ENCODE measurements around the gene RNF224. TPM values are rescaled to one million over a fixed set of nuclear protein-coding genes. Genes with fewer than 3 reads are reported as not detected.

The RNF224 gene
- total RNA-seq, 1 donor from 2014 or later = not detected

- H3K9ac ChIP-seq (ENCODE audit: low read length) = no peak overlapping the region
- H3K27ac ChIP-seq (ENCODE audit: low read depth, low read length) = no peak overlapping the region
- no peak overlapping the region for H3K4me3 ChIP-seq (ENCODE audit: insufficient read depth, low read depth, low read length)
- no peak overlapping the region for H3K4me2 ChIP-seq (ENCODE audit: low read length)
- no peak for FAIRE-seq
- Mint-ChIP-seq H3K4me3 (ENCODE audit: unreplicated experiment) (no peak overlapping the region), H3K27ac (ENCODE audit: unreplicated experiment) (no peak overlapping the region), H3K9me3 (ENCODE audit: unreplicated experiment) (no peaks in the 10 kb centered on the region), H3K4me1 (ENCODE audit: low read depth, unreplicated experiment) (peaks cover 12% of the 10 kb centered on the region), H3K27me3 (ENCODE audit: low read depth, unreplicated experiment) (peaks cover 4% of the 10 kb centered on the region), H3K36me3 (ENCODE audit: low read depth, unreplicated experiment) (no peaks in the 10 kb centered on the region)
- peaks cover 9% of the 10 kb centered on the region for H3K4me1 ChIP-seq (ENCODE audit: insufficient read depth, low read length)
- no peaks in the 10 kb centered on the region for H3K9me3 ChIP-seq (ENCODE audit: insufficient read depth, low read depth, low read length)
- H3K27me3 ChIP-seq (ENCODE audit: insufficient read depth, low read length) = no peaks in the 10 kb centered on the region
- DNase-seq (ENCODE audit: low read depth) = no peak
- H3K79me2 ChIP-seq (ENCODE audit: insufficient read depth, low read length) = peaks cover 18% of the 10 kb centered on the region
- peaks cover 24% of the 10 kb centered on the region for H4K20me1 ChIP-seq (ENCODE audit: insufficient read depth, low read length)
- H3K36me3 ChIP-seq (ENCODE audit: insufficient read depth, low read length) = peaks cover 3% of the 10 kb centered on the region
- no peak for TF ChIP-seq CTCF (IDR thresholded peaks at IDR 0.05; ENCODE audit: insufficient read depth, low read depth, low read length)
- TF ChIP-seq EZH2 (IDR thresholded peaks at IDR 0.05; ENCODE audit: insufficient read depth, low read length) = no peak
- no peak overlapping the region for H2AFZ ChIP-seq (ENCODE audit: low read depth, low read length)
These were observed 20.5 kb downstream of the RNF224 start for GRCh38 chr9:137247916-137248175.

- H3K9me3 ChIP-seq (ENCODE audit: insufficient read depth, low read depth, low read length) = no peaks in the 10 kb centered on the region
- H2AFZ ChIP-seq (ENCODE audit: low read depth, low read length) = no peak overlapping the region
- peaks cover 10% of the 10 kb centered on the region for H3K4me1 ChIP-seq (ENCODE audit: insufficient read depth, low read length)
- DNase-seq (ENCODE audit: low read depth) (no peak), FAIRE-seq (no peak)
- TF ChIP-seq CTCF (IDR thresholded peaks at IDR 0.05; ENCODE audit: insufficient read depth, low read depth, low read length) (no peak), EZH2 (IDR thresholded peaks at IDR 0.05; ENCODE audit: insufficient read depth, low read length) (no peak)
- H3K4me3 ChIP-seq (ENCODE audit: insufficient read depth, low read depth, low read length) = no peak overlapping the region
- H3K36me3 Mint-ChIP-seq (ENCODE audit: low read depth, unreplicated experiment) = no peaks in the 10 kb centered on the region
- no peaks in the 10 kb centered on the region for H3K36me3 ChIP-seq (ENCODE audit: insufficient read depth, low read length)
- H3K4me2 ChIP-seq (ENCODE audit: low read length) = no peak overlapping the region
- no peak overlapping the region for H3K9ac ChIP-seq (ENCODE audit: low read length)
- H3K4me1 Mint-ChIP-seq (ENCODE audit: low read depth, unreplicated experiment) = peaks cover 2% of the 10 kb centered on the region
- H3K79me2 ChIP-seq (ENCODE audit: insufficient read depth, low read length) = peaks cover 9% of the 10 kb centered on the region
- no peak overlapping the region for H3K4me3 Mint-ChIP-seq (ENCODE audit: unreplicated experiment)
- peaks cover 6% of the 10 kb centered on the region for H3K27me3 Mint-ChIP-seq (ENCODE audit: low read depth, unreplicated experiment)
- no peaks in the 10 kb centered on the region for H3K27me3 ChIP-seq (ENCODE audit: insufficient read depth, low read length)
- peaks cover 2% of the 10 kb centered on the region for H4K20me1 ChIP-seq (ENCODE audit: insufficient read depth, low read length)
- H3K27ac ChIP-seq (ENCODE audit: low read depth, low read length) = no peak overlapping the region
- no peak overlapping the region for H3K27ac Mint-ChIP-seq (ENCODE audit: unreplicated experiment)
- no peaks in the 10 kb centered on the region for H3K9me3 Mint-ChIP-seq (ENCODE audit: unreplicated experiment)
These were observed 23.3 kb downstream of the RNF224 start for GRCh38 chr9:137250329-137251193.

- H3K4me3 Mint-ChIP-seq (ENCODE audit: unreplicated experiment) = no peak within 1 kb of the TSS
- DNase-seq (ENCODE audit: low read depth) = no peak
- no peak for TF ChIP-seq EZH2 (IDR thresholded peaks at IDR 0.05; ENCODE audit: insufficient read depth, low read length)
- TF ChIP-seq CTCF (IDR thresholded peaks at IDR 0.05; ENCODE audit: insufficient read depth, low read depth, low read length) = no peak
These were observed 23.8 kb downstream of the RNF224 start, which contains the start of gene STPG3 for GRCh38 chr9:137251194-137251461. STPG3 (plus strand) TSS chr9:137251286; CDS start chr9:137251287, 1 bp downstream.

More at GRCh38 chr9:137251194-137251461, 23.8 kb downstream of the RNF224 start, which contains the start of gene STPG3:
- H3K9me3 ChIP-seq (ENCODE audit: insufficient read depth, low read depth, low read length) = no peaks in the 10 kb centered on the region
- no peaks in the 10 kb centered on the region for H3K36me3 ChIP-seq (ENCODE audit: insufficient read depth, low read length)
- H3K4me3 ChIP-seq (ENCODE audit: insufficient read depth, low read depth, low read length) = no peak within 1 kb of the TSS
- peaks cover 14% of the 10 kb centered on the region for H3K79me2 ChIP-seq (ENCODE audit: insufficient read depth, low read length)
- FAIRE-seq = no peak
- H3K4me2 ChIP-seq (ENCODE audit: low read length) = no peak within 1 kb of the TSS
- H3K4me1 ChIP-seq (ENCODE audit: insufficient read depth, low read length) = peaks cover 14% of the 10 kb centered on the region
- H2AFZ ChIP-seq (ENCODE audit: low read depth, low read length) = no peak within 1 kb of the TSS
- no peaks in the 10 kb centered on the region for H3K27me3 ChIP-seq (ENCODE audit: insufficient read depth, low read length)
- peaks cover 7% of the 10 kb centered on the region for H4K20me1 ChIP-seq (ENCODE audit: insufficient read depth, low read length)
- peaks cover 2% of the 10 kb centered on the region for H3K4me1 Mint-ChIP-seq (ENCODE audit: low read depth, unreplicated experiment)
- H3K27ac ChIP-seq (ENCODE audit: low read depth, low read length) = no peak within 1 kb of the TSS
- H3K9me3 Mint-ChIP-seq (ENCODE audit: unreplicated experiment) = no peaks in the 10 kb centered on the region
- no peak within 1 kb of the TSS for H3K27ac Mint-ChIP-seq (ENCODE audit: unreplicated experiment)
- no peak within 1 kb of the TSS for H3K9ac ChIP-seq (ENCODE audit: low read length)
- peaks cover 6% of the 10 kb centered on the region for H3K27me3 Mint-ChIP-seq (ENCODE audit: low read depth, unreplicated experiment)
- no peaks in the 10 kb centered on the region for H3K36me3 Mint-ChIP-seq (ENCODE audit: low read depth, unreplicated experiment)
